Suprapubic skin (tissue), 4 donors: Measurements from ENCODE around the gene FGD3. TPM values are rescaled to one million over a fixed set of nuclear protein-coding genes. Genes with fewer than 3 reads are reported as not detected.

Experiments used
- DNase-seq, 2 donors: peaks; one replicate each; pipeline ENCODE4 v3.0.0-alpha.2; 2019; ENCODE audit warnings: low spot score in 2 of 2
- H3K27ac ChIP-seq: fragments of 200-600 bp; sonication (generic); one replicate; pipeline ENCODE4 v1.5.1; 2019
- H3K27me3 ChIP-seq: fragments of 200-600 bp; sonication (generic); one replicate; pipeline ENCODE4 v1.5.1; 2019
- H3K36me3 ChIP-seq: fragments of 200-600 bp; sonication (generic); one replicate; pipeline ENCODE4 v1.5.1; 2019
- H3K4me1 ChIP-seq: fragments of 200-600 bp; sonication (generic); one replicate; pipeline ENCODE4 v1.5.1; 2019
- H3K4me3 ChIP-seq: fragments of 200-600 bp; sonication (generic); one replicate; pipeline ENCODE4 v1.5.1; 2019; ENCODE audit warnings: mild to moderate bottlenecking
- H3K9me3 ChIP-seq: fragments of 200-600 bp; sonication (generic); one replicate; pipeline ENCODE4 v1.5.1; 2019
- EP300 ChIP-seq: sonication (generic); formaldehyde crosslinking; IDR thresholded peaks from one replicate; pipeline ENCODE4 v1.6.1; 2017; ENCODE audit warnings: antibody characterized with exemption
- POLR2A ChIP-seq, 2 donors: fragments of 450-650 bp; IDR thresholded peaks; one replicate each; pipeline ENCODE4 v1.6.1; 2017; ENCODE audit warnings: antibody characterized with exemption in 2 of 2, mild to moderate bottlenecking in 2 of 2, moderate library complexity in 2 of 2
- POLR2AphosphoS5 ChIP-seq, 3 donors: sonication (generic); formaldehyde crosslinking; IDR thresholded peaks; one replicate each; pipeline ENCODE4 v1.6.1; 2017; ENCODE audit warnings: antibody characterized with exemption in 3 of 3
- WGBS: methylation state at CpG from one replicate; pipeline ENCODE4 v1.1.5; 2018; 5-methylcytosine and 5-hydroxymethylcytosine counted together
- total RNA-seq, 4 donors: library from RNA; depleted of rRNA; stranded (reverse); fragments of >200 nt; gene quantifications; one replicate each; pipeline ENCODE4 v1.1.0, GENCODE V29; 2016
- TF ChIP-seq, protein P1 (sequence below), 2 donors: fragments of 200-600 bp in 1 of 2; fragments of 450-650 bp in 1 of 2; sonication (generic) in 1 of 2; IDR thresholded peaks; one replicate each; pipeline ENCODE4 v1.5.1; 2016 to 2019; ENCODE audit warnings: antibody characterized with exemption in 2 of 2, mild to moderate bottlenecking in 1 of 2, moderate library complexity in 1 of 2

Gene FGD3
- total RNA-seq, 4 donors from 2014 or later, result 4.6 to 9.2 (median 6.6) TPM

DNA sequence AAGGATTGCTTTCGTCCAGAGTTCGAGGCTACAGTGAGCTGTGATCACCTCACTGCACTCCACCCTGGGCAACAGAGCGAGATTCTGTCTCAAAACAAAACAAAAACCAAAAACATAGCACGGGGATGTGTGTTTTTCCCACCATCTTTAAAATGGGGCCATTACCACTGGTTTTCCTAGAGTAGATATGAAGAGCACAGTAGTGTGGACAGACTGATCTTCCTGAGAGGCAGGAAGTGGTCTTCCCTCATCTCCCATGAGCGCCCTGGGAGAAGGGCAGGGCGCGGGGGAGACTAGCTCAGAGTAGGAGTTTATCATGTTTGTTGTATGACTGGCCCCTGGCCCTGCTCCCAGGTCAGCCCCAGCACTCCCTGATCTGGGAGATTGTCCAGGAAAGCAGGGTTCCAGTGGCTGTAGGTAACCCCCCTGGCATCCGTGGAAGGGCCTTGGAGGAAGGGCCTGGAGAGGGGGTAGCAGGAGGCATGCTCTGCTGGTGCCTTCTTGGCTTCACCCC, 113.5 kb downstream of the FGD3 start:
- H3K27ac ChIP-seq, result no peak overlapping the region
- H3K4me3 ChIP-seq, result no peak overlapping the region
- H3K9me3 ChIP-seq, result no peaks in the 10 kb centered on the region
- 79% methylated on average over 7 of the region's 8 CpGs for WGBS
- TF ChIP-seq, protein P1, sequence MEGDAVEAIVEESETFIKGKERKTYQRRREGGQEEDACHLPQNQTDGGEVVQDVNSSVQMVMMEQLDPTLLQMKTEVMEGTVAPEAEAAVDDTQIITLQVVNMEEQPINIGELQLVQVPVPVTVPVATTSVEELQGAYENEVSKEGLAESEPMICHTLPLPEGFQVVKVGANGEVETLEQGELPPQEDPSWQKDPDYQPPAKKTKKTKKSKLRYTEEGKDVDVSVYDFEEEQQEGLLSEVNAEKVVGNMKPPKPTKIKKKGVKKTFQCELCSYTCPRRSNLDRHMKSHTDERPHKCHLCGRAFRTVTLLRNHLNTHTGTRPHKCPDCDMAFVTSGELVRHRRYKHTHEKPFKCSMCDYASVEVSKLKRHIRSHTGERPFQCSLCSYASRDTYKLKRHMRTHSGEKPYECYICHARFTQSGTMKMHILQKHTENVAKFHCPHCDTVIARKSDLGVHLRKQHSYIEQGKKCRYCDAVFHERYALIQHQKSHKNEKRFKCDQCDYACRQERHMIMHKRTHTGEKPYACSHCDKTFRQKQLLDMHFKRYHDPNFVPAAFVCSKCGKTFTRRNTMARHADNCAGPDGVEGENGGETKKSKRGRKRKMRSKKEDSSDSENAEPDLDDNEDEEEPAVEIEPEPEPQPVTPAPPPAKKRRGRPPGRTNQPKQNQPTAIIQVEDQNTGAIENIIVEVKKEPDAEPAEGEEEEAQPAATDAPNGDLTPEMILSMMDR (IDR thresholded peaks at IDR 0.05), result no peak
- no peak for TF ChIP-seq POLR2AphosphoS5 (IDR thresholded peaks at IDR 0.05)
- no peak for TF ChIP-seq POLR2A (IDR thresholded peaks at IDR 0.05)
- no peak for TF ChIP-seq EP300
- no peaks in the 10 kb centered on the region for H3K27me3 ChIP-seq
- peaks cover 27% of the 10 kb centered on the region for H3K4me1 ChIP-seq
- no peak for DNase-seq
- H3K36me3 ChIP-seq, result no peaks in the 10 kb centered on the region

DNA sequence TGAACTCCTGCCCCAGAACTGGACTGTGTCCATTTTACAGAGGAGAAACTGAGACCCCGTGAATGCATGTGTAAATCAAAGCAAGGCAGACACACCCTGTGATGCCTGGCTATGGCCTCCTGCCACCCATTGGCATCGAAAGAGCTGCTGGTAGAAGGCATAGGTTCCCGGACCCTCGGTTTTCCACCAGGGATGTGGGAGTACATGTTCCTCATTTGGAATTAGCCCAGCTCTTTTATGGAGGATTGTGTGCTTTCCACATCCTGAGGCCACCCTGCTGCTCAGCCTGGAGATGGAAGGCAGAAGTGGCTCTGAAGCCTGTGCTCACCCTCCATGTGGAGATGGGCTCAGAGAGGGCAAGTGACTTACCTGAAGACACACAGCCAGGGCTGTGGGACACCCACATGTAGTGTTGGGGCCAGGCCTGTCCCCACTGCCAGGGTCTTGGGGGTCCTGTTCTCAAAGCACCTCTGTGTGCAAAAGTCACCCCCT, 114.0 kb downstream of the FGD3 start:
- TF ChIP-seq, protein P1 (IDR thresholded peaks at IDR 0.05), result no peak
- TF ChIP-seq POLR2AphosphoS5 (IDR thresholded peaks at IDR 0.05), result no peak
- TF ChIP-seq EP300, result no peak
- no peak for TF ChIP-seq POLR2A (IDR thresholded peaks at IDR 0.05)
- Histone ChIP-seq H3K27me3 (no peaks in the 10 kb centered on the region), H3K27ac (no peak overlapping the region), H3K9me3 (no peaks in the 10 kb centered on the region), H3K4me1 (peaks cover 27% of the 10 kb centered on the region), H3K36me3 (no peaks in the 10 kb centered on the region), H3K4me3 (no peak overlapping the region)
- no peak for DNase-seq
- 83% methylated on average over 4 of the region's 4 CpGs for WGBS

DNA sequence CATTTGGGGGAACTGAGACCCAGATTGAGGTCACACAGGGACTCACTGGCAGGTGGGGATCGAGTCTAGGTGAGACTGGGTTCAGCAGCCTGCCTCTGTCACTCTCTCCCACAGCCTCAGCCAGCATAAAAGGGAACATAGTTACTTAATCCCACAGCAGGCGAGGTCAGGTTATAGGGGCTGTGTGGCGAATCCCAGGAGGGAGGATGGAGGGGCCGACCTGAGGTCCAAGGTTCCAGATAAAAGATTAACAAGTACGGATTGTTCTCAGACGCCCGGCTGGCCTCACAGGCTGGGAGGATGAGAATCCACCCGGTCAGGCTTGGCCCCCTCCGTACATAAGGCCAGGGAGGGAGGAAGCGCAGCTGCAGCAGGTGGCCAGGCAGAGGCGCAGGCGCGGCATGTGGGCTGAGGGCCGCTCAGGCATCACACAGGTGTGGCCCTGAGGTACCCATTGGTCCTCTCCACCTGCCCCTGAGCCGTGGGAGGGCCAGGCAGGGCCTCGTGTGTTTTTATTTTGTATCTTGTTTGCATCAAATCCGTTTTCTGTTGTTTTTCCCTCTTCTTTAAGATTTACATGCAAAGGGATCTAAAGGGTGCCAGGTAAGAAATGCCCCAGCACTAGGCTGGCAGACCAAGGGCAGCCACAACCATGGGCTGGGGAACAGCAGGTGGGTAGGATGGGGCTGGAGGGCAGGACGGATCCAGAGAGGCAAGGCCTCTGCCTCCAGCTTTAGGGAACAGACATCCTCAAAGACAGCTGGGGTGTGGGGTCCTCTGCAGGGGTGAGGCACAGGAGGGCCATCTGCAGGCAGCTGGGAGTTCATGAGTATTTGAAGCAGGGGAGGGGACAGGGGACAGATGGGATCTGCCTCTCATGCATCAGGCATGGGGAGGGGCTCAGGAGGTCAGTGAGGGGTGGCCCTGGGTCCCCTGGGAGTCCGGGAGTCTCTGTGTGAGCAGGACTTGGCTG, 114.8 kb downstream of the FGD3 start:
- no peak for DNase-seq
- H3K27ac ChIP-seq, result no peak overlapping the region
- peaks cover 27% of the 10 kb centered on the region for H3K4me1 ChIP-seq
- WGBS, result 86% methylated on average over 19 of the region's 19 CpGs
- no peak overlapping the region for H3K4me3 ChIP-seq
- TF ChIP-seq POLR2AphosphoS5 (IDR thresholded peaks at IDR 0.05) (no peak), EP300 (no peak), POLR2A (IDR thresholded peaks at IDR 0.05) (no peak)
- TF ChIP-seq, protein P1 (IDR thresholded peaks at IDR 0.05), result no peak
- H3K27me3 ChIP-seq, result no peaks in the 10 kb centered on the region
- no peaks in the 10 kb centered on the region for H3K36me3 ChIP-seq
- H3K9me3 ChIP-seq, result no peaks in the 10 kb centered on the region

DNA sequence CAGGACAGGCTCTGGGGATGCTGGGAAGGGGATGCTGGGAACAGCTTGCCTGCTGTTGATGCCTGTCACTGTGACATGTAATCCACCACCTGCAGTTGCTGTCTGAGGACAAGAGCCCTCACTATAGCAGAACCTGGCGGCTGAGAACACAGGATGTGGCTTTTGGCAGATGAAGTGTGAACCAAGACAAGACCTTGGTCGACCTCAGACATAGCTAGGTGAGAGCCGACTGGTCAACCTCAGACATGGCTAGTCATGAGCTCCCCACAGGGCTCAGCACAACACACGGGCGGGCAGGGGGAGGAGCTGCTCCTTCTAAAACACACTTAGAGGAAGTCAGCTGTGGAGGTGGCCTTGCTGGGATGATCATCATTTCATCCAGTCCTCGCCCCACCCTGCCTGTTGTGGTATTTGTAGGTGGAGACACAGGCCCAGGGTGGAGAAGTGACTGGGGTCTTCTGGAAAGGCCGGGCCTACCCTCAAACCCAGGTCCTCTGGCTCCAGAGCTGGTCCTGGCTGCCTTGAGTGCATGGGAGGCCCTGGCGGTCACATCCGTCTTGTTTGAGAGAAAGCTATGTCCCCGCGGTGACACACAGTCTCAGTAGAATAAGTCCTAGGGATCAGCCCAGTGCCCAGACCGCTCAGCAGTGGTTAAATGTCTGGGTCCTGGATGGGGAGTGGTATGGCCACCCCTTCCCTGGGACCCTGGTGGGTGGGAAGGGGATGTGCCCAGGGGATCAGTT, 117.2 kb downstream of the FGD3 start:
- 55% methylated on average over 2 of the region's 12 CpGs for WGBS
- no peaks in the 10 kb centered on the region for H3K36me3 ChIP-seq
- DNase-seq, result no peak
- TF ChIP-seq POLR2A (IDR thresholded peaks at IDR 0.05), result no peak
- TF ChIP-seq, protein P1 (IDR thresholded peaks at IDR 0.05), result no peak
- no peak for TF ChIP-seq EP300
- no peak for TF ChIP-seq POLR2AphosphoS5 (IDR thresholded peaks at IDR 0.05)
- no peak overlapping the region for H3K4me3 ChIP-seq
- H3K27ac ChIP-seq, result no peak overlapping the region
- H3K4me1 ChIP-seq, result peaks cover 12% of the 10 kb centered on the region
- H3K27me3 ChIP-seq, result no peaks in the 10 kb centered on the region
- no peaks in the 10 kb centered on the region for H3K9me3 ChIP-seq
